GM23248 (cell line): Measurements from ENCODE around the gene RUFY3. TPM values are rescaled to one million over a fixed set of nuclear protein-coding genes. Genes with fewer than 3 reads are reported as not detected.

Experiments
- DNase-seq: peaks from one replicate; pipeline ENCODE4 v3.0.0-alpha.2; 2015
- H2AFZ ChIP-seq: fragments of 200-600 bp; sonication (generic); 2 replicates; pipeline ENCODE4 v1.6.1; 2016; ENCODE audit warnings: antibody characterized with exemption
- H3F3A ChIP-seq: fragments of 200-600 bp; sonication (generic); 2 replicates; pipeline ENCODE4 v1.6.1; 2016; ENCODE audit warnings: mild to moderate bottlenecking, antibody characterized with exemption, mixed run types; ENCODE audit not compliant: insufficient read depth
- H3K27ac ChIP-seq: fragments of 200-600 bp; sonication (generic); 2 replicates; pipeline ENCODE4 v1.5.1; 2016; ENCODE audit warnings: mild to moderate bottlenecking
- H3K27me3 ChIP-seq: fragments of 200-600 bp; sonication (generic); replicated peaks from 2 replicates; pipeline ENCODE4 v1.6.1; 2016; ENCODE audit warnings: mild to moderate bottlenecking; ENCODE audit not compliant: insufficient read depth
- H3K36me3 ChIP-seq: fragments of 200-600 bp; sonication (generic); 2 replicates; pipeline ENCODE4 v1.6.1; 2016; ENCODE audit warnings: low read depth, mild to moderate bottlenecking
- H3K4me1 ChIP-seq: fragments of 200-600 bp; sonication (generic); 2 replicates; pipeline ENCODE4 v1.6.1; 2016; ENCODE audit warnings: mild to moderate bottlenecking; ENCODE audit not compliant: insufficient read depth
- H3K4me2 ChIP-seq: fragments of 200-600 bp; sonication (generic); one replicate; pipeline ENCODE4 v1.6.1; 2016; ENCODE audit warnings: mild to moderate bottlenecking; ENCODE audit not compliant: unreplicated experiment
- H3K4me3 ChIP-seq: fragments of 200-600 bp; sonication (generic); 2 replicates; pipeline ENCODE4 v1.5.1; 2016; ENCODE audit warnings: mild to moderate bottlenecking
- H3K79me2 ChIP-seq: fragments of 200-600 bp; sonication (generic); 2 replicates; pipeline ENCODE4 v1.6.1; 2016; ENCODE audit warnings: mild to moderate bottlenecking; ENCODE audit not compliant: insufficient read depth
- H3K9ac ChIP-seq: fragments of 200-600 bp; sonication (generic); 2 replicates; pipeline ENCODE4 v1.6.1; 2016; ENCODE audit warnings: mild to moderate bottlenecking
- H3K9me2 ChIP-seq: fragments of 200-600 bp; sonication (generic); 2 replicates; pipeline ENCODE4 v1.6.1; 2016; ENCODE audit warnings: mixed run types, mild to moderate bottlenecking, moderate library complexity; ENCODE audit not compliant: insufficient read depth
- H3K9me3 ChIP-seq: fragments of 200-600 bp; sonication (generic); one replicate; pipeline ENCODE4 v1.6.1; 2017; ENCODE audit warnings: low read depth
- H4K20me1 ChIP-seq: fragments of 200-600 bp; sonication (generic); 2 replicates; pipeline ENCODE4 v1.6.0; 2016; ENCODE audit not compliant: insufficient read depth
- EZH2 ChIP-seq: fragments of 200-600 bp; sonication (generic); IDR thresholded peaks from 2 replicates; pipeline ENCODE4 v1.6.1; 2018; ENCODE audit warnings: antibody characterized with exemption, mild to moderate bottlenecking; ENCODE audit not compliant: insufficient read depth, poor library complexity, severe bottlenecking
- EZH2phosphoT487 ChIP-seq: fragments of 200-600 bp; sonication (generic); IDR thresholded peaks from 2 replicates; pipeline ENCODE4 v1.6.1; 2018; ENCODE audit warnings: antibody characterized with exemption, moderate library complexity, mild to moderate bottlenecking, low read depth; ENCODE audit not compliant: insufficient read depth
- WGBS, 2 experiments: methylation state at CpG; one replicate each; pipeline ENCODE4 v1.1.6; 2015 to 2017; ENCODE audit warnings: low lambda C conversion rate in 2 of 2, low coverage in 1 of 2; ENCODE audit errors: missing lambda C conversion rate in 2 of 2; 5-methylcytosine and 5-hydroxymethylcytosine counted together
- in situ Hi-C: fragments of 300-500 bp; cut with MboI; formaldehyde crosslinking; loops from 2 replicates; pipeline ENCODE4 v1.15.0; 2020
- polyA plus RNA-seq: library from polyadenylated mRNA; unstranded; fragments of >200 nt; fragmentation: Nextera tagmentation; extraction: Ambion mirVana; gene quantifications from 2 replicates; pipeline ENCODE4 v1.2.1, GENCODE V29; 2016
- total RNA-seq: library from RNA; depleted of rRNA; stranded (reverse); fragments of >200 nt; shearing (Covaris generic); gene quantifications from 2 replicates; pipeline ENCODE4 v1.2.3, GENCODE V29; 2014

The RUFY3 gene
- total and polyA plus RNA-seq, 2 experiments from 2014 or later = 13.5 to 24.0 TPM

GRCh38 chr4:70743731-70744130 is 22.0 kb downstream of the RUFY3 start:
- no peak for TF ChIP-seq EZH2
- TF ChIP-seq EZH2phosphoT487 = no peak
- in situ Hi-C loops = no loop called here

GRCh38 chr4:70746179-70746839 is 24.5 kb downstream of the RUFY3 start:
- Histone ChIP-seq H4K20me1 (no peaks in the 10 kb centered on the region), H3K27me3 (no peaks in the 10 kb centered on the region), H3F3A (peaks cover 6% of the 10 kb centered on the region; the same call in 1 of the 2 replicates), H3K9me3 (no peaks in the 10 kb centered on the region), H3K79me2 (peaks cover 95% of the 10 kb centered on the region), H2AFZ (no peak overlapping the region), H3K9me2 (no peaks in the 10 kb centered on the region), H3K4me3 (no peak overlapping the region), H3K9ac (no peak overlapping the region), H3K27ac (peak overlapping the region; percentile 72), H3K36me3 (no peaks in the 10 kb centered on the region), H3K4me1 (peaks cover 17% of the 10 kb centered on the region), H3K4me2 (no peak overlapping the region)
- TF ChIP-seq EZH2phosphoT487 (no peak), EZH2 (no peak)
- DNase-seq = peak; percentile 64
- in situ Hi-C loops = no loop called here
- WGBS, 2 experiments = 95 to 96% methylated on average over 9 of the region's 9 CpGs

More at GRCh38 chr4:70743731-70744130, 22.0 kb downstream of the RUFY3 start:
- no peak overlapping the region for H3K9ac ChIP-seq
- WGBS, 2 experiments = 89 to 94% methylated on average over 1 of the region's 1 CpG
- no peaks in the 10 kb centered on the region for H3K27me3 ChIP-seq
- peaks cover 95% of the 10 kb centered on the region for H3K79me2 ChIP-seq
- H3K4me3 ChIP-seq = no peak overlapping the region
- peaks cover 6% of the 10 kb centered on the region; the same call in 1 of the 2 replicates for H3F3A ChIP-seq
- H3K9me2 ChIP-seq = no peaks in the 10 kb centered on the region
- H3K9me3 ChIP-seq = no peaks in the 10 kb centered on the region
- H2AFZ ChIP-seq = no peak overlapping the region
- H3K4me1 ChIP-seq = peaks cover 17% of the 10 kb centered on the region
- H3K4me2 ChIP-seq = no peak overlapping the region
- H4K20me1 ChIP-seq = peaks cover 7% of the 10 kb centered on the region; the same call in 1 of the 2 replicates
- DNase-seq = no peak
- no peak overlapping the region for H3K27ac ChIP-seq
- no peaks in the 10 kb centered on the region for H3K36me3 ChIP-seq

GRCh38 chr4:70747874-70748273 is 26.1 kb downstream of the RUFY3 start:
- no peaks in the 10 kb centered on the region for H3K9me3 ChIP-seq
- H2AFZ ChIP-seq = no peak overlapping the region
- H4K20me1 ChIP-seq = 0 out of 2 replicates have a peak, but pooled peaks cover 2% of the 10 kb centered on the region
- H3K9me2 ChIP-seq = no peaks in the 10 kb centered on the region
- H3K27ac ChIP-seq = no peak overlapping the region
- no peak overlapping the region for H3K4me3 ChIP-seq
- in situ Hi-C loops = no loop called here
- peaks cover 6% of the 10 kb centered on the region; the same call in 1 of the 2 replicates for H3F3A ChIP-seq
- no peaks in the 10 kb centered on the region for H3K27me3 ChIP-seq
- TF ChIP-seq EZH2 = no peak
- no peak for TF ChIP-seq EZH2phosphoT487
- no peaks in the 10 kb centered on the region for H3K36me3 ChIP-seq
- no peak overlapping the region for H3K9ac ChIP-seq
- 75 to 79% methylated on average over 3 of the region's 3 CpGs for WGBS, 2 experiments
- H3K4me2 ChIP-seq = no peak overlapping the region
- peaks cover 9% of the 10 kb centered on the region for H3K4me1 ChIP-seq
- peak; percentile 22 for DNase-seq
- peaks cover 95% of the 10 kb centered on the region for H3K79me2 ChIP-seq

GRCh38 chr4:70749313-70749712 is 27.5 kb downstream of the RUFY3 start:
- Histone ChIP-seq H3K9ac (no peak overlapping the region), H4K20me1 (0 out of 2 replicates have a peak, but pooled peaks cover 2% of the 10 kb centered on the region), H3K9me2 (no peaks in the 10 kb centered on the region), H3K36me3 (no peaks in the 10 kb centered on the region), H3K27ac (no peak overlapping the region), H3K4me1 (peaks cover 9% of the 10 kb centered on the region), H2AFZ (no peak overlapping the region), H3K79me2 (peaks cover 95% of the 10 kb centered on the region), H3F3A (peaks cover 6% of the 10 kb centered on the region; the same call in 1 of the 2 replicates), H3K4me3 (no peak overlapping the region), H3K4me2 (no peak overlapping the region), H3K9me3 (no peaks in the 10 kb centered on the region), H3K27me3 (no peaks in the 10 kb centered on the region)
- TF ChIP-seq EZH2phosphoT487 = no peak
- no peak for TF ChIP-seq EZH2
- 74 to 82% methylated on average over 1 of the region's 1 CpG for WGBS, 2 experiments
- DNase-seq = no peak
- in situ Hi-C loops = no loop called here
